GM10847 (cell line): Measurements from ENCODE around the gene RECQL5.

ENCODE experiments used
- POLR2A ChIP-seq: IDR thresholded peaks from 2 replicates; pipeline ENCODE4 v1.6.1; 2011; ENCODE audit not compliant: insufficient read length; ENCODE audit errors: extremely low read depth

Gene RECQL5

DNA sequence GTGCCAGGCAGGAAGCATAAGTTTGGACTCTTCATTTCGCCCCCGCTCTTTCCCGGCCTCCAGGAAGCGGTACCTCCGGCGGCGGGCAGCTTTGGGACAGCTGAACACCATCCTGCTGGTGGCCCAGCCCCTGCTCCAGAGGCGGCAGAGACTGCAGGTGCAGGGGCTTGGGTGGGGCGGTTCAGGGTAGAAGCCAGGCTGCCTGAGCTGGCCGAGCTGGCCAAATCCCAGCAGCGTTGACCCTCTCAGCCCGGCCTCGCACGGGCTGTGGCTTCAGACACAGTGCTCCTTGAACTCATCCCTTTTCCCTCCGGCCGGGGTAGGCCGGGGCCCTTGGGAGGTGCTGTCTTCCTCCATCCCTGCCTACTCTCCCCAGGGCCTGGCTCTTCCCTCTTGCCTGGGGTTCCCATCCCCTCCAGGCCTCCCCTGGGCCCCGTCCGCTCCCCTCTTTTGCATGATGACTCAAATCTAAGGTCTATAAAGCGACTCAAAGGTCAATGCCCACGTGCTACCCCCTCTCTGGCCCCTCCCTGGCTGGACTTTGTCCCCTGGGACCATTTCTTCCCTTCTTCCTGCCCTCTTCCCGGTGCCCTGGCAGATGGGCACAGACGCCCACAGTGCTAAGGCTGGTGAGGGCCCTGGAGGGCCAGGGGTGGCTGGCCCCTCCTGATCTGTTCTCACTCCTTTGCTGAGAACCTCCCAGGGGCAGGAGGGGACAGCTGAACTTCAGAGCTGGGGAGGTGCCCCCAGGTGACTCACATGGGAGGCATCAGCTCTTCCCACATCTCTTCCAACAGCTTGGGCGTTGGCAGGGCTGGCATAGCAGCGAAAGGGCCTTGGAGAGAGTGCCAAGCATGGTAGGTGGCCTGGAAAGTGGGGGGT, 56.6 kb downstream of the RECQL5 start:
- TF ChIP-seq POLR2A: no peak

DNA sequence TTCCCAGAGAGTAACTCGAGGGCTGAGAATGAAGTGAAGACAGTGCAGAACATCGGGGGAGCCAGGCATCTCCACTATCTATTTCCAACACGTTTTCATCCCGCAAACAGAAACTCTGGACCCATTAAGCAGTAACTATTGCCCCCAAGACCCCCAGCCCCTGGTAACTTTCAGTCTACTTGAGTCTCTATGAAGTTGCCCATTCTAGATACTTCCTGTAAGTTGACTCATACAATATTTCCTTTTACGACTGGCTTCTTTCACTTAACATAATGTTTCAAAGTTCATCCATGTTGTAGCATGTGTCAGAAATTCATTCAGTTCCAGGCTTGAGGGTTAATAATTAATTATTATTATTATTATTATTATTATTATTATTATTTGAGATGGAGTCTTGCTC, 59.9 kb downstream of the RECQL5 start:
- no peak for TF ChIP-seq POLR2A

DNA sequence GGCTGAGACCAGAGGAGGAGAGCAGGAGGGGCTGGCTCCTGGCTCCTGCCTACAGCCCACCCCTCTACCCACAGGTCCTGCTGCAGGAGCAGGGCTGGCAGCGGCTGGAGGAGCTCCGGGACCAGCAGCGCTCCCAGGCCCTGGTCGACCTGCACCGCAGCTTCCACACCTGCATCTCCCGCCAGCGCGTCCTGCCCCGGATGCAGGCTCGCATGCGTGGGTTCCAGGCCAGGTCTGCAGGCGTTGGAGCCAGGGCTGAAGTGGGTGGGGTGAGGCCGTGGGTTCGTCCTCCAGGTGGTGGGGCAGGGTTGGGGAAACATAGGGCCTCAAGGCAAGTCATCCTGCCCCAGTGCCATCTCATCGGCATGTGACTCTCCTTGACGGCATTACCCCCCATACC, 61.2 kb downstream of the RECQL5 start:
- no peak for TF ChIP-seq POLR2A

DNA sequence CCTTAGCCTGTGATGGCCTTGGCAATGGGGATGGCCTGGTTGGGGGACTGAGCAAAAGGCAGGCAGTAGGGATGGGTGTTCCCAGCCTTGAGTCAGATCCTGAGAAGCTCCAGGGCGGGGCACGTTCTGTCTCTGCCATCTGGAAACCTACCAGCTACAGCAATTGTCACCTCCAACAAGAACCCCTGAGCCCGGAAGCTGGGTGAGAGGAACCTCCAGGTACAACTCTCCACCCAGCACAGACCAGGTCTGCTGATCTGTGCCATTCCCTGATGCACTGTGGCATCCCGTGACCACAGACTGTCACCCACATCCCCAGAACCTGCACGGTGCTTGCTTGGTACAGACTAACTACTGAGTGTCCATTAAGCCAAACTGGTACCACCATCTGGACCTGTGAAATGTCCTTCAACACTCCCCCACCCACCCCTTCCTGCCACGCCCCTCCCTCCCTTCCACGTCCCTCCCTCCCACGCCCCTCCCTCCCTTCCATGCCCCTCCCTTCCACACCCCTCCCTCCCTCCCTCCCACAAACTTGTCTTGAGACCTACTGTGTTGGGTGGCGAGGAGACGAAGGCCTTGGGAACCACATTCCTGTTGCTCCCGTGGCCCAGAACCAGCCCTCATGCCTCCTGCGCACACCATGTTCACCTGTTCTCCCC, 62.8 kb downstream of the RECQL5 start:
- no peak for TF ChIP-seq POLR2A

DNA sequence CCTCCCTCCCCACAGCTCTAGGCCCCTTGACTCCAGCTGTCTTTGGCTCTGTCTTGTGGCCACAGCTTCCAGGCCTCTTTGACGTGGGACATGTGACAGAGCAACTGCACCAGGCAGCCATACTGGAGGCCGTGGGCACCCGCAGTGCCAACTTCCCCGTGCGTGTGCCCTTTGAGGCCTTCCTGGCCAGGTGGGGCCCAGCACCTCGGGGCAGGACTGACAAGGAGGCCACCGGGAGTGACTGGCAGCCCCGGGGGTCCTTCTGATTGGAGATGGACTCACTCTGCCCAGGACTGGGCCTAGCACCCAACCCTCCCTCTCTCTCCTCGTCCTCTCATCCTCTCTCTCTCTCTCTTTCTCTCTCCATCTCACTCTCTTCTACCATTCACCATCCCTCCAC, 63.8 kb downstream of the RECQL5 start:
- no peak for TF ChIP-seq POLR2A

DNA sequence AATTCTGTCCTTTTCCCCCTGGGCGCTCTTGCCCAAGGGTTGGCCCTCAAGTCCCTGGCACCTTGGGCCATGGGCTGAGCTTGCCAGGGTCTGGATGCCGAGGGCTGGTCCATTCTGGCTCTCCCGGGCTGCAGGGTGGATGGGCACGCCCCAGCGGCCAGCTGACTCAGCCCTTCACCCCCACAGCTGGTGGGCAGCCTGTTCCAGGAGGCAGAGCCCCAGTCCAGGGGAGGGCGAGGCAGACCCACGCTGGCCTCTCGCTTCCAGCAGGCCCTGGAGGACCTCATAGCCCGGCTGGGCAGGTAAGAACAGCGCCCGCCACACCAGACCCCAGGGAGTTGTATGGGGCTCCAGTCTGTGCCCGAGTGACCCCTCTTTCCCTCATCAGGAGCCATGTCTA, 64.3 kb downstream of the RECQL5 start:
- no peak for TF ChIP-seq POLR2A

DNA sequence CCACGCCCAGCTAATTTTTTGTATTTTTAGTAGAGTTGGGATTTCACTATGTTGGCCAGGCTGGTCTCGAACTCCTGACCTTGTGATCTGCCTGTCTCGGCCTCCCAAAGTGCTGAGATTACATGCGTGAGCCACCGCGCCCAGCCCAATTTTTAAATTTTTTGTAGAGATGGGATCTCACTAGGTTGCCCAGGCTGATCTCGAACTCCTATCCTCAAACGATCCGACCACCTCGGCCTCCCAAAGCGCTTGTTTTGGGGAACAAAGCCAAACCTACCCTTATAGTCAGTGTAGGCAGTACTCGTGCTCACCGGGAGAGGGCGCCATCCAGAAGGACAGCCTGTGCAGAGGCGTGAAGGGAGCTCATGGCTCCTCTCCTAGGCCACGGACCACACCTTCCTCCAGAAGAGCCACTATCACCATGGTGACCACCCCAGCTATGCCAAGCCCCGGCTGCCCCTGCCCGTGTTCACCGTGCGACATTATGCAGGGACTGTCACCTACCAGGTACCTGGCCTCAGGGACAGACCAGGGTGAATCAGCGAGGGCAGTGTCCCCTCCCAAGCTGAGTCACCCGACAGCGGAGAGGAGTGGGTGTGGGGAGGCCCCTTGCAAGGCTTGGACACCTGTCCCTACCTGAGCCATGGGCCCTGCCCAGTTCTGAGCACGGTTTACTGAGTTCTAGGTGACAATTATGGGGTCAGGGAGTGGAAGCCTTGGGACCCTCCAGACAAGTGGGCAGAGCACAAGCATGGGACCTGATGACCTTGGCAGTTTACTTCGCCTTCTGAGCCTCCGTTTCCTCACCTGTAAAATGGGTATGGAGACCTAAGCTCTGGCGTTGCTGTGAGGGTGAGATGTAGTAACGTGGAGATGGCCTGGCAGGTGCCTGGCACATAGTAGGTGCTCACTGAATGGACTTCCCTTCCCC, 65.6 kb downstream of the RECQL5 start:
- no peak for TF ChIP-seq POLR2A

DNA sequence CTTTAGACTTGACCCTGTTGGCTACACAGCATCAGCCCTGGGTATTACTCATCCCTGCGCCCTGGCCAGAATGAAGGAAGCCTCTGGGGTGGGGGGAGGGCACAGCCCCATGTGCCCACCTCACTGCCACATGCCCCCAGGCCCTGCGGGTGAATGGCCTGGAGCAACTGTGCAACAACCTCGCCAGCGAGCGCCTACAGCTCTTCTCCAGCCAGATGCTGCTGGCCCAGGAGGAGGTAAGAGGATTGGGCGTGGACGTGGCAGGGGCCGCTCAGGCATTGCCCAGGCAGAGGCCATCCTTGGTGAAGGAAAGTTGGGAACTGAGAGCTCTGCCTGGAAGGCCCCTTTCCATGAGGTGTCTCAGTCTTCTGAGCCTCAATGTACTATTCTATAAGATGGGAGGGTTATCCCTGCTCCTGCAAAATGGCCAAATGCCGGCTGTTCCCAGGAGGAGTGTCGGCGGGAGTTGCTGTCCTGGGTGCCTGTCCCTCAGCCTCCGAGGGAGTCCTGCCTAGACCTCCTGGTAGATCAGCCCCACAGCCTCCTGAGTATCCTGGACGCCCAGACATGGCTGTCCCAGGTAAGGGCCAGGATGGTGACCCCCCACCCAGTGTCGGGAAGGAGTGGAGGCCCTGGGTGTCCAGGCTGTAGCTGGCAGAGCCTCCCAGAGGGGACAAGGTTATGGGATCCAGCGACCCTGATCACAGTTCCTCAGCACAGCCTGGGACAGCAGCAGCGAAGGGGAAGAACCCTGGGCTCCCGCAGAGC, 70.5 kb downstream of the RECQL5 start:
- no peak for TF ChIP-seq POLR2A

DNA sequence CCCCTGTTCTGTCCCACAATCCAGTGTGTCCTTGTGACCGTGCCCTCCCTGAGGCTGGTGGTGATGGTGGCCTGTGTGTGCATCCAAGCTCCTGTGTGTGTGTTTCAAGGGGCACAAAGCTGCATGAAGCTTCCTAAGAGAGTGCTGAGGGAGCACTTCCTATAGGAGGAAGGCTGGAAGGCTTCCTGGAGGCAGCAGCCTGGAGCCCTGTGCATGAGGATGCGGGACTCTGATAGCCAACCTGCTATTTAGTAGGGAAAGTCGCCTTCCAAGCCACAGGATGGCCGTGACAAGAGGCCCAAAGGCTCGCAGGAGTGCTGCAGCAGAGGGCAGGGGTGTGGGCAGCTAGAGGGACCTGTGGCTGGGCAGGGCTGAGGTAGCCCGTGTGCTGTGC, 71.0 kb downstream of the RECQL5 start:
- no peak for TF ChIP-seq POLR2A

DNA sequence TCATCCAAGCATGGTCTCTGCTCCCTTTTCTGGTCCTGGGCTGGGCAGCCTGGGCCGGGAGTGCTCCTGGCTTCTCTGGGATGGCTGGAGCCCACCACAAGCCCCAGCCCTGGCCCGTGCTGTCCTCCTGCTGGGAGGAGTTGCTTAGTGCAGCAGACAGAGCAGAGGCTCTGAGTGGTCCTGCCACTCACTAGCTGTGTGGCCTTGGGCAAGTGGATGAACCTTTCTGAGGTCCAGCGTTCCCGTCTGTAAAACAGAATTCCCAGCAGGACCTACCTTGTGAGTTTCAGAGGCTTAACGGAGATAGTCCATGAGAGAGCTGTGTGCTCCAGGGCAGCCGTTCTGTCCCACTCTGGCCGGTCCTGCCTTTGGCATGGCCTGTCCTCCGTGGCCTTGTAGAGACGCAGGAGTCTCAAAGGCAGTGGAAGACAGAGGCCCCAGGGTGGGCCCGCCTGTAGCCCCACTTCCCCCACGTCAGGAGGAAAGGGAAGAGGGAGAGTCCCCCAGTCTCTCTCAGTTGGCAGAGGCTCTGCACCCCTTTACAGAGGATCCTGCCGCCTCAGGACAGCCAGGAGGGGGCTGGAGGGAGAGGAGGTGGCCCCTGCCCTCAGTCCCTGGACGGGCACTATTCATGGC, 71.6 kb downstream of the RECQL5 start:
- TF ChIP-seq POLR2A: no peak

DNA sequence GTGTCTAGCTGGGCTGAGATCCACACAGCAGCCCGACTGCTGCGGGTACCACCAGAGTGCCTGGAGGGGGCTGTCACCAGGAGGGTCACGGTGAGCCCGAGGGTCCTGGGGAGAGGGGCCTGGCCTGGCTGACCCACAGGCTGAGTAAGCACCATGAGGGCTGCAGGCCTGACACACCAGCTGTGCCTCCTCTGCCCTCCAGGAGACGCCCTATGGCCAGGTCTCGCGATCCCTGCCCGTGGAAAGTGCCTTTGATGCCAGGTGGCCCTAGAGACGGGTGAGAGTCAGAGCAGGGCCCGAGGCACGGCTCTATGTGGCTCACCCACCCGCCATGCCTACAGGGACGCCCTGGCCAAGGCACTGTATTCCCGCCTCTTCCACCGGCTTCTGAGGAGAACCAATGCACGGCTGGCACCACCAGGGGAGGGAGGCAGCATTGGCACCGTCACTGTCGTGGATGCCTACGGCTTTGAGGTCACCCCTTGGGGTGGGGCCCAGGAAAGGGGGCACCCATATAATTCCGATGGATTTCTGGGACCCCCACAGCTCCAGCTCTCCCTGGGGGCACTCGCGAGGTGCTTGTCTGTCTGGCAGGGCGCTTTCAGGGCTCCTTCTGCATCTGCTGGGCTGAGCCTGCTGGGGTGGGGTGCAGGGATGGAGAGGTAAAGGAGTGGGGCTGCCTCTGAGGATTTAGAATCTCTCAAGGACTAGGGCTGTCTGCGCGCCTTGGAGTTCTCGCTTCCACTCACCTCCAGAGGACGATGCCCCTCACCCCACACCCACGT, 72.3 kb downstream of the RECQL5 start:
- no peak for TF ChIP-seq POLR2A

DNA sequence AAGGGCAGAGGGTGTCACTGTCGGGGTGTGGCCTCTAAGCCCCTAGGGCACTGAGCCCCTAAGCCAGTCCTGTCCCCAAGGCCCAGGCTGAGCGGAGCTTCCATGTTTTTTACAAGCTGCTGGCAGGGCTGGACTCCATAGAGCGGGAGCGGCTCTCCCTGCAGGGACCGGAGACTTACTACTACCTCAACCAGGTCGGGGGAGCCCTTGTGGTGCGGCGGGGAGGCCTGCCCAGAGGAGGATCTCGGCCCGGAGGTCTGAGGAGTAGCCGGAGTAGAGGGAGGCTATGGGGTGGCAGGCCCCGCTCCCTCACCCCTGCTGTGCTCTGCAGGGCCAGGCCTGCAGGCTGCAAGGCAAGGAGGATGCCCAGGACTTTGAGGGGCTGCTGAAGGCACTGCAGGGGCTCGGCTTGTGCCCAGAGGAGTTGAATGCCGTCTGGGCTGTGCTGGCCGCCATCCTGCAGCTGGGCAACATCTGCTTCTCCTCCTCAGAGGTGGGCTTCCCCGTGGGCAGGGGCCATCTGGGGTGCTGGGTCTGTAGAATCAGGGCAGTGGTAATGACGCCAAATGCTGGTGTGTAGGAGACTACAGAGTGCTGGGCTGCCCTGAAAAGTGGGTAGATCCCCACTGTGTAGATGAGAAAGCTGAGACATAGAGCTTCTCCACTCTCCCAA, 74.5 kb downstream of the RECQL5 start:
- no peak for TF ChIP-seq POLR2A

DNA sequence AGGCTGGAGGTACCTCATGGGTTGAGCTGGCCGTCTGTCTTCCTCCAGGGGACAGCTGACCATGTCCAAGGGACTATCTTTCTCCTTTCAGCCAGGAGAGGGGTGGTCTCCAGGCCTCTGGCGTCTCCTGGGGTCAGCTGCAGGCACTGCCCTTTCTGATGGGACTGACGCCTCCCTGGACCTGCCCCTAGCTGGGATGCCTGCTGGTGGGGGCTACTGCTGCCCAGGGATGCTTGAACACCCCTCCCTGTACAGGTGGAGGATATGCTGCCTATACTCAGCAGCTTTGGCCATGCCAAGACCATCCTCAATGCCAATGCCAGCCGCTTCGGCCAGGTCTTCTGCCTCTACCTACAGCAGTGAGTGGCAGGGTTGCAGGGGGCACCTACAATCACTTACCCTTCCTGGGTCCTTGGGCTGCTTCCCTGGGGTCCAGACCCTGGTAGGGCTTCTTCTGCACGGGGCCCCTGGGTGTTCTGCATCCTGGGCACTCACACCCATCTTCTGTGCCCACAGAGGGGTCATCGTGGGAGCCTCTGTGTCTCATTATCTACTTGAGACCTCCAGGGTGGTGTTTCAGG, 75.1 kb downstream of the RECQL5 start:
- TF ChIP-seq POLR2A: no peak
